ENCODE data around the gene PPP6R2. TPM values are rescaled to one million over a fixed set of nuclear protein-coding genes. Genes with fewer than 3 reads are reported as not detected.

PPP6R2 gene
- total RNA-seq, 1 experiment from 2014 or later = 47.8 TPM

DNA sequence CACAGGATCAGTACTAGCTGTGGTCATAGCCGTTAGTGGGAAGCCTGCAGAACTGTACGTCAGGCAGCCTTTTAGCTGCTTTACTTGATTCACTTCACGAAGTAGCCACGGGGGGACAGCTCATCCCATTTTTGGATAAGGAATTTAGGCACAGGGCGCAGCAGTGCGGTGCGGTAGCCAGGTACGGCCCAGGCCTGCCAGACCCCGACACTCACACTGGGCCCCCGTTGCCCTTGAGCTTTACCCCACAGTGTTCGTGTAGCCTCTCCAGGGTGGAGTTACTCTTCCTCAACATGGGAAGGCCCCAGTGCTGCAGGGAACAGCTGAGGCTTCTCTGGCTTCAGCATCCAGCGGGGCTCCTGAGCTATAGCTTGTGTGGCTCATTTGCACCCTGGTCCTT lies 72.3 kb downstream of the PPP6R2 start (continued):
- TF ChIP-seq EMX1 (CRISPR knock-in tag; IDR thresholded peaks at IDR 0.05) (no peak), OVOL2 (CRISPR knock-in tag; IDR thresholded peaks at IDR 0.05; ENCODE audit: borderline replicate concordance) (no peak), SMAD3 (CRISPR knock-in tag; IDR thresholded peaks at IDR 0.05; ENCODE audit: borderline replicate concordance) (no peak), NR2C2 (CRISPR knock-in tag; IDR thresholded peaks at IDR 0.05) (no peak), NFYB (CRISPR knock-in tag; conservative IDR thresholded peaks at IDR 0.05; ENCODE audit: low read depth) (no peak), KAT7 (CRISPR knock-in tag; IDR thresholded peaks at IDR 0.05; ENCODE audit: borderline replicate concordance) (no peak)

DNA sequence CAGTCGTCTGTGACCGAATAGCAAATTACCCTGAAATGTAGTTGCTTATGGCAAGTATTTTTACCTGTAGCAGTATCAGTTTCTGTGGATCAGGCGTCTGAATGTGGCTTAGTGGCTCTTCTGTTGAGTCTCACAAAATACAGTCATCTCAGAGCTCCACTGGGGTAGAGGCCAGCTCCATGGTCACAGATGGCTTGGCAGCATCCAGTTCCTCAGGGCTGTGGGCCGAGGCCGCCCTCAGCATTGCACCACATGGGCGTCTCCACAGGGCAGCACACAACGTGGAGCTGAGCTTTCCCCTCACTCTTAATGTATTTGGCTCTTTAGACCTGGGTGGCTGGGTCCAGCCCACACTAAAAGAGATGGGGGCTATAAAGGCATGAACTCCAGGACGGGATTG lies 73.9 kb downstream of the PPP6R2 start:
- ATAC-seq (no peak), DNase-seq (ENCODE audit: low spot score) (no peak)
- no peak overlapping the region for H3K27ac Mint-ChIP-seq
- H3K9me3 Mint-ChIP-seq = no peaks in the 10 kb centered on the region
- H3K27me3 Mint-ChIP-seq (ENCODE audit: low read depth) = no peaks in the 10 kb centered on the region
- TF ChIP-seq RELA (CRISPR knock-in tag; IDR thresholded peaks at IDR 0.05; ENCODE audit: borderline replicate concordance) (no peak), ZNF219 (CRISPR knock-in tag; IDR thresholded peaks at IDR 0.05; ENCODE audit: borderline replicate concordance) (no peak), PRRX2 (CRISPR knock-in tag; IDR thresholded peaks at IDR 0.05) (no peak), GRHL2 (CRISPR knock-in tag; IDR thresholded peaks at IDR 0.05; ENCODE audit: insufficient replicate concordance, severe bottlenecking) (no peak), FOXK1 (CRISPR knock-in tag; IDR thresholded peaks at IDR 0.05) (no peak), ZNF232 (CRISPR knock-in tag; IDR thresholded peaks at IDR 0.05) (no peak), CBFB (CRISPR knock-in tag; IDR thresholded peaks at IDR 0.05; ENCODE audit: low read depth) (no peak), OVOL2 (CRISPR knock-in tag; IDR thresholded peaks at IDR 0.05; ENCODE audit: borderline replicate concordance) (no peak), HMGA2 (CRISPR knock-in tag; IDR thresholded peaks at IDR 0.05) (no peak), NR2C2 (CRISPR knock-in tag; IDR thresholded peaks at IDR 0.05) (no peak), NFATC4 (CRISPR knock-in tag; IDR thresholded peaks at IDR 0.05) (no peak), JAZF1 (CRISPR knock-in tag; IDR thresholded peaks at IDR 0.05) (no peak), ZNF121 (CRISPR knock-in tag; IDR thresholded peaks at IDR 0.05) (no peak), KAT7 (CRISPR knock-in tag; IDR thresholded peaks at IDR 0.05; ENCODE audit: borderline replicate concordance) (no peak)
- TF ChIP-seq, protein P1, sequence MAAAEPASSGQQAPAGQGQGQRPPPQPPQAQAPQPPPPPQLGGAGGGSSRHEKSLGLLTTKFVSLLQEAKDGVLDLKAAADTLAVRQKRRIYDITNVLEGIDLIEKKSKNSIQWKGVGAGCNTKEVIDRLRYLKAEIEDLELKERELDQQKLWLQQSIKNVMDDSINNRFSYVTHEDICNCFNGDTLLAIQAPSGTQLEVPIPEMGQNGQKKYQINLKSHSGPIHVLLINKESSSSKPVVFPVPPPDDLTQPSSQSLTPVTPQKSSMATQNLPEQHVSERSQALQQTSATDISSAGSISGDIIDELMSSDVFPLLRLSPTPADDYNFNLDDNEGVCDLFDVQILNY (CRISPR knock-in tag; IDR thresholded peaks at IDR 0.05) = no peak
- TF ChIP-seq, protein P2, sequence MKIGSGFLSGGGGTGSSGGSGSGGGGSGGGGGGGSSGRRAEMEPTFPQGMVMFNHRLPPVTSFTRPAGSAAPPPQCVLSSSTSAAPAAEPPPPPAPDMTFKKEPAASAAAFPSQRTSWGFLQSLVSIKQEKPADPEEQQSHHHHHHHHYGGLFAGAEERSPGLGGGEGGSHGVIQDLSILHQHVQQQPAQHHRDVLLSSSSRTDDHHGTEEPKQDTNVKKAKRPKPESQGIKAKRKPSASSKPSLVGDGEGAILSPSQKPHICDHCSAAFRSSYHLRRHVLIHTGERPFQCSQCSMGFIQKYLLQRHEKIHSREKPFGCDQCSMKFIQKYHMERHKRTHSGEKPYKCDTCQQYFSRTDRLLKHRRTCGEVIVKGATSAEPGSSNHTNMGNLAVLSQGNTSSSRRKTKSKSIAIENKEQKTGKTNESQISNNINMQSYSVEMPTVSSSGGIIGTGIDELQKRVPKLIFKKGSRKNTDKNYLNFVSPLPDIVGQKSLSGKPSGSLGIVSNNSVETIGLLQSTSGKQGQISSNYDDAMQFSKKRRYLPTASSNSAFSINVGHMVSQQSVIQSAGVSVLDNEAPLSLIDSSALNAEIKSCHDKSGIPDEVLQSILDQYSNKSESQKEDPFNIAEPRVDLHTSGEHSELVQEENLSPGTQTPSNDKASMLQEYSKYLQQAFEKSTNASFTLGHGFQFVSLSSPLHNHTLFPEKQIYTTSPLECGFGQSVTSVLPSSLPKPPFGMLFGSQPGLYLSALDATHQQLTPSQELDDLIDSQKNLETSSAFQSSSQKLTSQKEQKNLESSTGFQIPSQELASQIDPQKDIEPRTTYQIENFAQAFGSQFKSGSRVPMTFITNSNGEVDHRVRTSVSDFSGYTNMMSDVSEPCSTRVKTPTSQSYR (CRISPR knock-in tag; IDR thresholded peaks at IDR 0.05) = no peak
- TF ChIP-seq, protein P3, sequence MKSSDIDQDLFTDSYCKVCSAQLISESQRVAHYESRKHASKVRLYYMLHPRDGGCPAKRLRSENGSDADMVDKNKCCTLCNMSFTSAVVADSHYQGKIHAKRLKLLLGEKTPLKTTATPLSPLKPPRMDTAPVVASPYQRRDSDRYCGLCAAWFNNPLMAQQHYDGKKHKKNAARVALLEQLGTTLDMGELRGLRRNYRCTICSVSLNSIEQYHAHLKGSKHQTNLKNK (CRISPR knock-in tag; IDR thresholded peaks at IDR 0.05) = no peak
- H3K4me3 Mint-ChIP-seq = no peak overlapping the region
- ChIA-PET POLR2A (no interaction called here), CTCF (no interaction called here)
- peaks cover 32% of the 10 kb centered on the region for H3K36me3 Mint-ChIP-seq
- no peaks in the 10 kb centered on the region for H3K4me1 Mint-ChIP-seq

DNA sequence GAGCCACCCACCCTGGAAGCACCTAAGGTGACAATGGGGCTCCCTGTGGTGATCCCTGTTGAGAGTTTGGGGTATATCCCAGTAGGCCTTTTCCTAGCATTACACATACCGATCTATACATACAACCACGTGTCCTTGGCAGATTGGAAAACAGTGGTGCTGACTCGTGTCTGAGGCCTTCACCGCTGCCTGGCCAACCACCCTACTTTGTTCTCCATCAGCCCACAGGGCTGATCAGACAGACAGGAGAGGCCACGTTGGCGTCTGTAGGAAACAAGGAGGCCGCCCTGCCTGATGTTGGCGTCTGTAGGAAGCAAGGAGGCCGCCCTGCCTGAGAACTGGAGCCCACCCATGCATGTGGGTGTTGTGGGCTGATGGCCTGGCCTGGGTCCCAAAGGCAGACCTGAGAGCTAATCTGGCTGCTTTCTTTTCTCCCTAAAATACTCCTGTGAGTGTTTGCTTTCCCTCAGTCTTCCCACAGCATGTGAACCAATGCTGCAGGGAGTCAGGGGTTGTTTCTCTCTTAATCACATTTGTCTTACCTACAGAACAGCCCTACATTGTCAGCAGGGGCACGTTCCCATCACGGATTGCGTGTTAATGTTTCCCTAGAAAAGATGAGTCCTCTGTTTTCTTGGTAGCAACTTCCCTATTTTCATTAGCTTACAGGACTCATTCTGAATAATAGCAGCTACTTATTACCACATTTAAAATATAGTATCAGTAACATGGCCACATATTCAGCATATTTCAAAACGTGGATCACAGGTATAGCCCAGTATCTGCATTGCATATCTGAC lies 74.5 kb downstream of the PPP6R2 start:
- ChIA-PET CTCF (no interaction called here), POLR2A (no interaction called here)
- H3K4me1 Mint-ChIP-seq = no peaks in the 10 kb centered on the region
- no peak overlapping the region for H3K4me3 Mint-ChIP-seq
- no peak overlapping the region for H3K27ac Mint-ChIP-seq
- H3K36me3 Mint-ChIP-seq = peaks cover 32% of the 10 kb centered on the region
- H3K27me3 Mint-ChIP-seq (ENCODE audit: low read depth) = no peaks in the 10 kb centered on the region
- TF ChIP-seq, protein P4, sequence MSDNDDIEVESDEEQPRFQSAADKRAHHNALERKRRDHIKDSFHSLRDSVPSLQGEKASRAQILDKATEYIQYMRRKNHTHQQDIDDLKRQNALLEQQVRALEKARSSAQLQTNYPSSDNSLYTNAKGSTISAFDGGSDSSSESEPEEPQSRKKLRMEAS (CRISPR knock-in tag; IDR thresholded peaks at IDR 0.05) = no peak
- TF ChIP-seq FOXK1 (CRISPR knock-in tag; IDR thresholded peaks at IDR 0.05) (no peak), EMX1 (CRISPR knock-in tag; IDR thresholded peaks at IDR 0.05) (no peak), ZNF416 (CRISPR knock-in tag; IDR thresholded peaks at IDR 0.05) (no peak), ZNF232 (CRISPR knock-in tag; IDR thresholded peaks at IDR 0.05) (no peak), RELA (CRISPR knock-in tag; IDR thresholded peaks at IDR 0.05; ENCODE audit: borderline replicate concordance) (no peak), CREM (CRISPR knock-in tag; IDR thresholded peaks at IDR 0.05) (no peak)
- TF ChIP-seq, protein P5, sequence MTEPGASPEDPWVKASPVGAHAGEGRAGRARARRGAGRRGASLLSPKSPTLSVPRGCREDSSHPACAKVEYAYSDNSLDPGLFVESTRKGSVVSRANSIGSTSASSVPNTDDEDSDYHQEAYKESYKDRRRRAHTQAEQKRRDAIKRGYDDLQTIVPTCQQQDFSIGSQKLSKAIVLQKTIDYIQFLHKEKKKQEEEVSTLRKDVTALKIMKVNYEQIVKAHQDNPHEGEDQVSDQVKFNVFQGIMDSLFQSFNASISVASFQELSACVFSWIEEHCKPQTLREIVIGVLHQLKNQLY (CRISPR knock-in tag; IDR thresholded peaks at IDR 0.05) = no peak
- no peaks in the 10 kb centered on the region for H3K9me3 Mint-ChIP-seq
- ATAC-seq = no peak
- no peak for DNase-seq (ENCODE audit: low spot score)
